HCT116 (cell line): ENCODE measurements around the gene MME. TPM values are rescaled to one million over a fixed set of nuclear protein-coding genes. Genes with fewer than 3 reads are reported as not detected.

Experiments
- ATAC-seq: fragments of 200-7000 bp; cut with Tn5 transposase; 2 replicates; pipeline ENCODE4 v1.9.1; 2020; ENCODE audit warnings: mild to moderate bottlenecking, moderate library complexity
- BruUV-seq: library from RNA; stranded (reverse); fragments of 400-500 nt; replicated peaks from 2 replicates; lab custom pipeline; 2021; lab: Mats Ljungman, UMichigan
- CTCF ChIA-PET: fragments of 300-600 bp; sonication (Branson Sonifier 250); formaldehyde crosslinking; loops from one replicate; lab custom pipeline; 2021; ENCODE audit warnings: antibody characterized with exemption; lab: Charles Lee
- POLR2A ChIA-PET: fragments of 300-600, 350-600 bp; sonication (Branson Sonifier 250); formaldehyde crosslinking; loops from one replicate; lab custom pipeline; 2021; ENCODE audit warnings: antibody characterized with exemption; lab: Charles Lee
- RAD21 ChIA-PET, 2 experiments: fragments of 300-600 bp; sonication (Branson Sonifier 250); formaldehyde crosslinking; loops; one replicate each; lab custom pipeline; 2023; ENCODE audit warnings: low total read pairs in 2 of 2; ENCODE audit not compliant: uncharacterized antibody in 2 of 2, unreplicated experiment in 2 of 2, low non-redundant PET in 1 of 2; lab: Charles Lee
- DNase-seq: peaks from one replicate; pipeline ENCODE4 v3.0.0-alpha.2; 2010; ENCODE audit warnings: low read depth, low spot score
- H2AFZ ChIP-seq: fragments of 200-600 bp; shearing (Covaris generic), sonication (generic); 2 replicates; pipeline ENCODE4 v1.6.1; 2017; ENCODE audit warnings: low read depth, mixed run types, mixed read lengths, antibody characterized with exemption, low read length; ENCODE audit not compliant: poor library complexity, severe bottlenecking
- H3K27ac ChIP-seq: 2 replicates; pipeline ENCODE4 v1.5.1; 2012; ENCODE audit warnings: low read depth, low read length
- H3K27me3 ChIP-seq: fragments of 200-600 bp; sonication (generic); 2 replicates; pipeline ENCODE4 v1.6.1; 2016; ENCODE audit warnings: mixed run types, low read length, mixed read lengths; ENCODE audit not compliant: insufficient read depth
- H3K36me3 ChIP-seq, 2 experiments: fragments of 200-500 bp in 1 of 2; fragments of 200-600 bp in 1 of 2; sonication (Bioruptor generic) in 1 of 2; sonication (generic) in 1 of 2; 2 replicates each; pipeline versions ENCODE4 v1.5.1 to v1.6.1; 2014 to 2016; ENCODE audit warnings: low read length in 2 of 2, inconsistent platforms in 1 of 2, mixed read lengths in 1 of 2, mixed run types in 1 of 2; ENCODE audit not compliant: insufficient read depth in 2 of 2, control insufficient read depth in 1 of 2
- H3K4me1 ChIP-seq, 2 experiments: fragments of 200-600 bp in 1 of 2; sonication (generic) in 1 of 2; 2 replicates each; pipeline versions ENCODE4 v1.5.1 to v1.6.1; 2012 to 2017; ENCODE audit warnings: low read length in 2 of 2, inconsistent platforms in 1 of 2, mild to moderate bottlenecking in 1 of 2, mixed read lengths in 1 of 2, mixed run types in 1 of 2, moderate library complexity in 1 of 2; ENCODE audit not compliant: insufficient read depth in 2 of 2, control insufficient read depth in 1 of 2
- H3K4me2 ChIP-seq: fragments of 200-600 bp; sonication (generic); 2 replicates; pipeline ENCODE4 v1.6.1; 2017; ENCODE audit warnings: mixed run types, low read length, mixed read lengths
- H3K4me3 ChIP-seq, 2 experiments: fragments of 200-600 bp in 1 of 2; sonication (generic) in 1 of 2; replicated peaks in 1 of 2; 2 replicates each; pipeline ENCODE4 v1.5.1; 2011 to 2016; ENCODE audit warnings: low read length in 2 of 2, control low read depth in 1 of 2, low read depth in 1 of 2, mild to moderate bottlenecking in 1 of 2, mixed read lengths in 1 of 2, mixed run types in 1 of 2
- H3K79me2 ChIP-seq: fragments of 200-600 bp; sonication (generic); 2 replicates; pipeline ENCODE4 v1.6.1; 2017; ENCODE audit warnings: mild to moderate bottlenecking, mixed run types, low read length, moderate library complexity, mixed read lengths; ENCODE audit not compliant: insufficient read depth
- H3K9ac ChIP-seq: fragments of 200-600 bp; sonication (generic); 2 replicates; pipeline ENCODE4 v1.6.1; 2016; ENCODE audit warnings: low read length, mixed read lengths
- H3K9me2 ChIP-seq: fragments of 200-600 bp; sonication (generic), shearing (Covaris generic); 2 replicates; pipeline ENCODE4 v1.6.1; 2017; ENCODE audit warnings: mixed run types, mild to moderate bottlenecking, moderate library complexity; ENCODE audit not compliant: insufficient read depth
- H3K9me3 ChIP-seq, 2 experiments: fragments of 200-500 bp in 1 of 2; fragments of 200-600 bp in 1 of 2; sonication (Bioruptor generic) in 1 of 2; sonication (generic) in 1 of 2; 2 replicates each; pipeline ENCODE4 v1.6.1; 2014 to 2017; ENCODE audit warnings: low read length in 2 of 2, mixed read lengths in 2 of 2, inconsistent platforms in 1 of 2, low read depth in 1 of 2, mild to moderate bottlenecking in 1 of 2, mixed run types in 1 of 2, moderate library complexity in 1 of 2; ENCODE audit not compliant: control insufficient read depth in 1 of 2, insufficient read depth in 1 of 2
- H4K20me1 ChIP-seq: fragments of 200-600 bp; sonication (generic), shearing (Covaris generic); 2 replicates; pipeline ENCODE4 v1.6.1; 2017; ENCODE audit warnings: mixed run types, mild to moderate bottlenecking, moderate library complexity; ENCODE audit not compliant: insufficient read depth
- CBX3 ChIP-seq: IDR thresholded peaks from 2 replicates; pipeline ENCODE4 v1.6.1; 2012; ENCODE audit warnings: low read depth
- ELF1 ChIP-seq: IDR thresholded peaks from 2 replicates; pipeline ENCODE4 v1.6.1; 2012; ENCODE audit warnings: low read depth, borderline replicate concordance
- EZH2phosphoT487 ChIP-seq: fragments of 200-600 bp; IDR thresholded peaks from 2 replicates; pipeline ENCODE4 v1.6.1; 2018; ENCODE audit warnings: antibody characterized with exemption, borderline replicate concordance
- FOSL1 ChIP-seq: IDR thresholded peaks from 2 replicates; pipeline ENCODE4 v1.6.1; 2012; ENCODE audit warnings: low read depth
- POLR2AphosphoS5 ChIP-seq: IDR thresholded peaks from 2 replicates; pipeline ENCODE4 v1.6.1; 2011; ENCODE audit warnings: mild to moderate bottlenecking, low read depth, low read length, moderate library complexity
- RAD21 ChIP-seq: IDR thresholded peaks from 2 replicates; pipeline ENCODE4 v1.6.1; 2012; ENCODE audit warnings: low read depth, mild to moderate bottlenecking
- SIN3A ChIP-seq: IDR thresholded peaks from 2 replicates; pipeline ENCODE4 v1.6.1; 2012; ENCODE audit warnings: low read depth
- SP1 ChIP-seq: IDR thresholded peaks from 2 replicates; pipeline ENCODE4 v1.6.1; 2012; ENCODE audit warnings: low read depth
- SRF ChIP-seq: IDR thresholded peaks from 2 replicates; pipeline ENCODE4 v1.6.1; 2012; ENCODE audit warnings: low read depth
- ZFX ChIP-seq: fragments of 450-650 bp; IDR thresholded peaks from 2 replicates; pipeline ENCODE4 v1.6.1; 2017
- ZNF274 ChIP-seq: fragments of 200-500 bp; sonication (Bioruptor generic); IDR thresholded peaks from 2 replicates; pipeline ENCODE4 v1.6.1; 2014; ENCODE audit warnings: mild to moderate bottlenecking, low read depth, low read length, inconsistent platforms
- intact Hi-C: fragments of 100-400 bp; cut with micrococcal nuclease; formaldehyde crosslinking; loops from 2 replicates; pipeline ENCODE4 v1.10.0; 2022
- total RNA-seq: library from RNA; stranded (reverse); gene quantifications from one replicate; pipeline ENCODE4 v1.2.1, GENCODE V29; 2021; ENCODE audit not compliant: unreplicated experiment
- TF ChIP-seq, protein P1 (sequence below), 3 experiments: fragments of 200-600 bp in 1 of 3; sonication (generic) in 1 of 3; IDR thresholded peaks in 2 of 3; conservative IDR thresholded peaks in 1 of 3; 2 replicates each; pipeline ENCODE4 v1.5.1; 2012 to 2017; ENCODE audit warnings: low read depth in 2 of 3, low read length in 2 of 3, antibody characterized with exemption in 1 of 3, borderline replicate concordance in 1 of 3, control low read depth in 1 of 3, mild to moderate bottlenecking in 1 of 3, mixed read lengths in 1 of 3, mixed run types in 1 of 3, moderate library complexity in 1 of 3; ENCODE audit not compliant: insufficient read depth in 1 of 3
- TF ChIP-seq, protein P2 (sequence below): IDR thresholded peaks from 2 replicates; pipeline ENCODE4 v1.6.1; 2012; ENCODE audit warnings: low read depth
- TF ChIP-seq, protein P3 (sequence below): IDR thresholded peaks from 2 replicates; pipeline ENCODE4 v1.6.1; 2012
- TF ChIP-seq, protein P4 (sequence below): IDR thresholded peaks from 2 replicates; pipeline ENCODE4 v1.6.1; 2012

Gene MME
- total RNA-seq, 1 experiment from 2014 or later = 0.34 TPM

DNA sequence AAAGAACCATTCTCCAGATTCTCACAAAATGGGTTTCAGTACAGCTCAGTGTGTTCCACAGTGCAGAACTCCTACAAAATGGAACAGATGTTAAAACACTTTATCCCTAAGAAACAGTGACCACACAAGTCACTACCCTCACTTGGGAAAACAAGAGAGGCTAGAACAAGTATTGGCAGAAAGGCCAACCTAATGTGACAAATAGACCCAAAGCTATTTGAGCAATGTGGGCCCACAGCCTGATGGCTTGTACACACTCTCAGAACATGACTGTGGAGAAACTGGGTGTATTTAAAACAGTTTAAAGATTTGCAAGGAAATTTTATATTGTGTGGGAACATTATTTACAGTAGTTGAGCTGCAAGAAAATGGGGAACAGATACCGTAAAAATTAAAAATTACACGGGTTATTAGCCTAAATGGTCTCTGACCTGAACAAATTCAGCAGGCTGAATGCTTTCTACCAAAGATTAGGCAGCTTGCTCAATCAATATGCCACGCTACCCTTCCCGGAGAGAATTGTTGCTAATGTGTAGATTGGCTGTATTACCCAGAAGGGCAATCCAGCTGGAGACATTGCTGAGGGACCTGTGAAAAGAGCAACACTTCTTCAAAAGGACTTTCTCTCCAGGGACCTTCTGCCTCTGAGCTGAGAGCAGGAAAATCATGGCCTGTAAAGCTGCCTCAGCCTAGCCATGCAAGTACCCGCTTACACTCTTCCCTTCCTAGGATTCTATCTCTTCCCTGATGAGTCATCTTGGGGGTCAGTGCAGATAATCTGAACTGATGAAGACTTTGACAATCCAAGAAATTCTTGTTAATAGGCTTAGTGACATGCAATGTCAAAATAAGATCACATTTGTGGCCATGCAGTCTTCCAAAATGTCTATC is 116.3 kb downstream of the MME start:
- intact Hi-C loops = no loop called here
- no peaks in the 10 kb centered on the region for H3K36me3 ChIP-seq
- BruUV-seq = no TSS peak
- no peak for ATAC-seq
- no peaks in the 10 kb centered on the region for H3K27me3 ChIP-seq
- no peaks in the 10 kb centered on the region for H3K4me1 ChIP-seq
- TF ChIP-seq, protein P1, sequence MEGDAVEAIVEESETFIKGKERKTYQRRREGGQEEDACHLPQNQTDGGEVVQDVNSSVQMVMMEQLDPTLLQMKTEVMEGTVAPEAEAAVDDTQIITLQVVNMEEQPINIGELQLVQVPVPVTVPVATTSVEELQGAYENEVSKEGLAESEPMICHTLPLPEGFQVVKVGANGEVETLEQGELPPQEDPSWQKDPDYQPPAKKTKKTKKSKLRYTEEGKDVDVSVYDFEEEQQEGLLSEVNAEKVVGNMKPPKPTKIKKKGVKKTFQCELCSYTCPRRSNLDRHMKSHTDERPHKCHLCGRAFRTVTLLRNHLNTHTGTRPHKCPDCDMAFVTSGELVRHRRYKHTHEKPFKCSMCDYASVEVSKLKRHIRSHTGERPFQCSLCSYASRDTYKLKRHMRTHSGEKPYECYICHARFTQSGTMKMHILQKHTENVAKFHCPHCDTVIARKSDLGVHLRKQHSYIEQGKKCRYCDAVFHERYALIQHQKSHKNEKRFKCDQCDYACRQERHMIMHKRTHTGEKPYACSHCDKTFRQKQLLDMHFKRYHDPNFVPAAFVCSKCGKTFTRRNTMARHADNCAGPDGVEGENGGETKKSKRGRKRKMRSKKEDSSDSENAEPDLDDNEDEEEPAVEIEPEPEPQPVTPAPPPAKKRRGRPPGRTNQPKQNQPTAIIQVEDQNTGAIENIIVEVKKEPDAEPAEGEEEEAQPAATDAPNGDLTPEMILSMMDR (IDR thresholded peaks at IDR 0.05 in 2 of 3, conservative IDR thresholded peaks at IDR 0.05 in 1 of 3; ENCODE audit: borderline replicate concordance in 1 of 3, insufficient read depth in 1 of 3, low read depth in 2 of 3, low read length in 2 of 3) = no peak
- TF ChIP-seq SIN3A (no peak), FOSL1 (no peak)
- TF ChIP-seq, all 23 proteins: peak for 0
- ChIA-PET CTCF (no interaction called here), POLR2A (no interaction called here), RAD21 (no interaction called here)
- Histone ChIP-seq H2AFZ (no peak overlapping the region), H3K79me2 (no peaks in the 10 kb centered on the region), H3K27ac (no peak overlapping the region), H3K4me3 (no peak overlapping the region), H3K9me3 (no peaks in the 10 kb centered on the region), H4K20me1 (no peaks in the 10 kb centered on the region), H3K4me2 (no peak overlapping the region), H3K9ac (no peak overlapping the region), H3K9me2 (no peaks in the 10 kb centered on the region)
- no peak for DNase-seq

DNA sequence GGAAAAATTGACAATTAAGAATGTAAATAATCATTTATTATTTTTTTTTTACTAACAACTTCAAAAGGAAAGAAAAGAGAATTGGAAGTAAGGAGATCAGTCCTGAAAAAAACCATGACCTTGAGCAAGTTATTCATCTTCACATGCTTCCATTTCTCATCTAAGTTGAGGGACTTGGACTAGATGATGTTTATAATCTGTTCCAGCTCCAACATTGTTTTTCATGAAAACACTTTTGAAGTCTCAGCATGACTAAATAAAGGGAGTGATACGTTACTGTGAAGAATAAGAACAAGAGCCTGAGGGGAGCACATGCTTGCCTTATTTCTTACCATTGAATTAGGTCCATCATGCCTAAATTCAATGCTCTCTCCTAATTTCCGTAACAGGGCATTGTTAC is 117.7 kb downstream of the MME start:
- H3K9ac ChIP-seq = no peak overlapping the region
- BruUV-seq = no TSS peak
- no peaks in the 10 kb centered on the region for H4K20me1 ChIP-seq
- intact Hi-C loops = no loop called here
- ChIA-PET RAD21 (no interaction called here), POLR2A (no interaction called here), CTCF (no interaction called here)
- no peak overlapping the region for H3K4me3 ChIP-seq
- H3K4me1 ChIP-seq = no peaks in the 10 kb centered on the region
- no peak overlapping the region for H3K27ac ChIP-seq
- H3K4me2 ChIP-seq = no peak overlapping the region
- DNase-seq = no peak
- no peaks in the 10 kb centered on the region for H3K9me2 ChIP-seq
- H2AFZ ChIP-seq = no peak overlapping the region
- H3K36me3 ChIP-seq = no peaks in the 10 kb centered on the region
- no peaks in the 10 kb centered on the region for H3K27me3 ChIP-seq
- H3K79me2 ChIP-seq = no peaks in the 10 kb centered on the region
- no peaks in the 10 kb centered on the region for H3K9me3 ChIP-seq
- no peak for ATAC-seq
- TF ChIP-seq, protein P2, sequence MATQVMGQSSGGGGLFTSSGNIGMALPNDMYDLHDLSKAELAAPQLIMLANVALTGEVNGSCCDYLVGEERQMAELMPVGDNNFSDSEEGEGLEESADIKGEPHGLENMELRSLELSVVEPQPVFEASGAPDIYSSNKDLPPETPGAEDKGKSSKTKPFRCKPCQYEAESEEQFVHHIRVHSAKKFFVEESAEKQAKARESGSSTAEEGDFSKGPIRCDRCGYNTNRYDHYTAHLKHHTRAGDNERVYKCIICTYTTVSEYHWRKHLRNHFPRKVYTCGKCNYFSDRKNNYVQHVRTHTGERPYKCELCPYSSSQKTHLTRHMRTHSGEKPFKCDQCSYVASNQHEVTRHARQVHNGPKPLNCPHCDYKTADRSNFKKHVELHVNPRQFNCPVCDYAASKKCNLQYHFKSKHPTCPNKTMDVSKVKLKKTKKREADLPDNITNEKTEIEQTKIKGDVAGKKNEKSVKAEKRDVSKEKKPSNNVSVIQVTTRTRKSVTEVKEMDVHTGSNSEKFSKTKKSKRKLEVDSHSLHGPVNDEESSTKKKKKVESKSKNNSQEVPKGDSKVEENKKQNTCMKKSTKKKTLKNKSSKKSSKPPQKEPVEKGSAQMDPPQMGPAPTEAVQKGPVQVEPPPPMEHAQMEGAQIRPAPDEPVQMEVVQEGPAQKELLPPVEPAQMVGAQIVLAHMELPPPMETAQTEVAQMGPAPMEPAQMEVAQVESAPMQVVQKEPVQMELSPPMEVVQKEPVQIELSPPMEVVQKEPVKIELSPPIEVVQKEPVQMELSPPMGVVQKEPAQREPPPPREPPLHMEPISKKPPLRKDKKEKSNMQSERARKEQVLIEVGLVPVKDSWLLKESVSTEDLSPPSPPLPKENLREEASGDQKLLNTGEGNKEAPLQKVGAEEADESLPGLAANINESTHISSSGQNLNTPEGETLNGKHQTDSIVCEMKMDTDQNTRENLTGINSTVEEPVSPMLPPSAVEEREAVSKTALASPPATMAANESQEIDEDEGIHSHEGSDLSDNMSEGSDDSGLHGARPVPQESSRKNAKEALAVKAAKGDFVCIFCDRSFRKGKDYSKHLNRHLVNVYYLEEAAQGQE = no peak
- no peak for TF ChIP-seq POLR2AphosphoS5
- TF ChIP-seq ELF1 = no peak
- TF ChIP-seq SP1 = no peak
- no peak for TF ChIP-seq SRF
- TF ChIP-seq, protein P3, sequence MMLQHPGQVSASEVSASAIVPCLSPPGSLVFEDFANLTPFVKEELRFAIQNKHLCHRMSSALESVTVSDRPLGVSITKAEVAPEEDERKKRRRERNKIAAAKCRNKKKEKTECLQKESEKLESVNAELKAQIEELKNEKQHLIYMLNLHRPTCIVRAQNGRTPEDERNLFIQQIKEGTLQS = no peak
- no peak for TF ChIP-seq EZH2phosphoT487
- TF ChIP-seq RAD21 = no peak
- no peak for TF ChIP-seq ZFX
- TF ChIP-seq, protein P4, sequence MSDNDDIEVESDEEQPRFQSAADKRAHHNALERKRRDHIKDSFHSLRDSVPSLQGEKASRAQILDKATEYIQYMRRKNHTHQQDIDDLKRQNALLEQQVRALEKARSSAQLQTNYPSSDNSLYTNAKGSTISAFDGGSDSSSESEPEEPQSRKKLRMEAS = no peak
- TF ChIP-seq SIN3A = no peak
- no peak for TF ChIP-seq CBX3
- no peak for TF ChIP-seq FOSL1
- TF ChIP-seq ZNF274 = no peak
